Midbrain (tissue), 1 donor: Measurements from ENCODE around the gene SIDT2.
A peak's percentile ranks its signal among the peaks of the same experiment; 100 is the strongest.
"Not testable (repeated sequence)": the region's sequence is repeated elsewhere in the genome, so short reads cannot be mapped to it uniquely, and the experiment has no call there.

ENCODE experiments used
- DNase-seq: peaks from one replicate; lab custom pipeline; 2025; lab: John Stamatoyannopoulos, UW

Gene SIDT2

DNA sequence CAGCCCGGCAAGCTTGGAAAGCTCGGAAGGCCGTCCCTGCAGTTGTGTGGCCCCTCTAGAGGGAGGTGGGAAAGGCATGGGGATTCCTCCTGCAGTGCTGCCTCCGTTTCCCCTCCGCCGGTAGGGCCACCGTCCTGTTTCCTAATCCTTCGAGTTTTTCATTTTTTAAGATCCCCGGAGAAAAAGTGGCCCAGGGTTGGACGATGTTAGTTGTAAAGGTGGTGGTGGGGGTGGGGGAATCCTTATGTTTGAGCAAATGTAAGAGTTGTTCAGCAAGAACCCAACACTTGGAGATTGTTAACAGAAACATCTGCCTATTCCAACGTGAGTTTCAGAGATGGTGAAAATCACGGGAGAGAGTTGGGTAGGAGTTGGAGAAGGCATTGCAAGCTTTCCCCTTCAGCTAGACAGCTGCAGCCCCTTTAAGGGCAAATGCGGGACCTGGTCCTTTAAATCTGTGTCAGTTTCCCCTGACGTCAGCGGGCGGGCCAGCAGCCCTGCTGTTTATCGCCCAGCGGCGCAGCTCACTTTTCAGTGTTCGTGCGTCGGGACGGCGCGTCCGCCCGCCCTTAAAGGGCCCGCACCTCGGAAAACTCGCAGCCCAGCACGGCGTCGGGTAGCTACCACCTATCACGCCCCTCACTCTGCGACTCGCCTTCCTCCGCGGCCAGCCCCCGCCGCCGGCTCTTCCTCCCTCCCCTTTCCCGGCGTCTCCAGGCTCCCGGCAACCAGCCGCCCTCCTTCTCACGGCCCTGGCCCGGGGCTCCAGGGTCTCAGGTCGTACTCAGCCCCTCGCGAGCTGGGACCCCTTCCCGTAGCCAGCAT lies at the start of gene SIDT2:
Gene SIDT2, plus strand, starts transcription at position 534 of the 825 bp plus-strand sequence. CDS start 521 bp downstream, outside the sequence.
- peak; percentile 95 for DNase-seq

DNA sequence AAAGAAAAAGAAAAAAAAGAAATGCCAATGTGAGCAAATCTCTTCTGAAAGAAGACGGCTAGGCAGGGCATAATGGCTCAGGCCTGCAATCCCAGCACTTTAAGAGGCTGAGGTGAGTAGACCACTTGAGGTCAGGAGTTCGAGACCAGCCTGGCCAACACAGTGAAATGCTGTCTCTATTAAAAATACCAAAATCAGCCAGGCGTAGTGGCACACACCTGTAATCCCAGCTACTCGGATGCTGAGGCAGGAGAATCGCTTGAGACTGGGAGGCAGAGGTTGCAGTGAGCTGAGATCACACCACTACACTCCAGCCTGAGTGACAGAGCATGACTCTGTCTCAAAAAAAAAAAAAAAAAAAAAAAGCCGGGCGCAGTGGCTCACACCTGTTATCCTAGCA lies 48.1 kb upstream of the SIDT2 start:
- DNase-seq: not testable (repeated sequence)

DNA sequence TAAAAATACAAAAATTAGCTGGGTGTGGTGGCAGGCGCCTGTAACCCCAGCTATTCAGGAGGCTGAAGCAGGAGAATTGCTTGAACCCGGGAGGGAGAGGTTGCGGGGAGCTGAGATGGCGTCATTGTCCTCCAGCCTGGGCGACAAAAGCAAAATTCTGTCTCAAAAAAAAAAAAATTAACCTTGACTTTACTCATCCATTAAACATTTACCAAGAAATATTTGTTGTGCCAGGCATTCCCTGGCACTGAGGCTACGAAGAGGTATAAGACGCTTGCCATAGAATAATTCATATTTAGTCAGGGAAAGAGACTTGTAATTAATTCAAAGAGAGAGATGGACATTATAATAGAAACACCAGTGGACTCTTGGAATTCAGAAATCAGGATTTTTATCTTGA lies 47.7 kb upstream of the SIDT2 start:
- no peak for DNase-seq

DNA sequence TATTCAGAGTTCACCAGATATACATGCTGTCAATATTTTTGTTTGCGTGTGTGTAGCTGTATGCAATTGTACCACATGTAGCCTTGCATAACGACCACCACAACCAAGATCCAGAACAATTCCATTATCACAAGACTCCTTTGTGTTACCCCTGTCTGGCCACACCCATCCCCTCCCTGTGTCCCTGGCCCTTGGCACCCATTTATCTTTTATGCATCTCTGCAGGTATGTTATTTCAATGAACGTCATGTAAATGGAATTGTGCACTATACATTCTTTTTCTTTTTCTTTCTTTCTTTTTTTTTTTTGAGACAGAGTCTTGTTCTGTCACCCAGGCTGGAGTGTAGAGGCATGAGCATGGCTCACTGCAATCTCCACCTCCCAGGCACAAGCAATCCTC lies 44.1 kb upstream of the SIDT2 start:
- no peak for DNase-seq

DNA sequence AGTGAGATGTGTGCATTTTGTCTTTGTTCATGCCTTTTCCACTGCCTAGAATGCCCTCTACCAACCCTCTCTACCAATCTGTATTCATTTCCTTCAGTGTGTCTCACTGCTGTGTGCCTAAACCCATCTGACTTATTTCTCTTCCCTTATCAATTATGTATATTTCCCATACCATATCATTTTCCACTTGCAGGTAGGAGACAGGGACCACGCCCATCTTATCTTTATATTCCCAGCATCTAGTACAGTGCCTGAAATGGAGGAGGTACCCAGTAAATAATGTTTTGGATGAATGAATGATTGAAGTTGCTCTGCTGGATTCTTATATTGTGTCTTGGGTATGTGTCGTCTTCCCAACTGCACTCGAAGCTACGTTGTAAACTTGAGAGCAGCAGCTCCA lies 43.6 kb upstream of the SIDT2 start:
- not testable (repeated sequence) for DNase-seq

DNA sequence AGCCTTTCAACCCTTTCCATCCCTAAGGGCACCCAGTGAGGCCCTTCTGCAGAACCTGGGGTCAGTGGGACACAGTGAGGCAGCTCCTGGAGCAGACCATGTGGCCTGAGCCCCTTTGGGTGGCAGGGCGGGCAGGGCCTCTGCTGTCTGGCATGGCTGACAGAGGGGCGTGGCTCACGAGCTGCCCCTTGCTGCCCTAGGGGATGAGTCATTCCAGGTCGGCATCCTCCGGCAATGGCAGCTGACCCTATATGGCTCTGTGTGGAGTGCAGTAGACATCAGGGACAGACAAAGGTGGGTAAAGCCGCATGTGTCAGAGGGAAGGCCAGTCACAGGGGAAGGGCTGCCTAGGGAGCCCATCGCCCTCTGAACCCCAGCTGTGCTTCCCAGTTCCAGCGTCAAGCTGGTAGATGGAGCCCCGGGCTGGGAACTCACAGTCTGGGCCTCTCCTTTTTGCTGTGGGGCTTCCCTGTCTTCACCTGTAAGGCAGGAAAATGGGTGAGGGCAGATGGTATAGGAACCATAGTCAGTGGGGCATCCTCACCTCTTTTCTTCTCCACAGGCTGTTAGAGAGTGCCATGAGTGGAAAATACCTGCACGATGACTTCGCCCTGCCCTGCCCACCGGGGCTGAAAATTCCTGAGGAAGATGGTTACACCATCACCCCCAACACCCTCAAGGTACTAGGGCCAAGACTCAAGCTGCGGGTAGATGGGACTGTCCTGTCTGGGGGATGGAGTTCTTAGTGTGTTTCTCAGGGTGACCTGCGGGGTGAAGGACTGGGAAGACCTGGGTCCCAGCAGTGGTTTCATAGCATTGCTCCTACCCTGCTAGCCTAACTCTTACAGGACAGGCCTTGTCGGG lies 41.1 kb upstream of the SIDT2 start:
- not testable (repeated sequence) for DNase-seq

DNA sequence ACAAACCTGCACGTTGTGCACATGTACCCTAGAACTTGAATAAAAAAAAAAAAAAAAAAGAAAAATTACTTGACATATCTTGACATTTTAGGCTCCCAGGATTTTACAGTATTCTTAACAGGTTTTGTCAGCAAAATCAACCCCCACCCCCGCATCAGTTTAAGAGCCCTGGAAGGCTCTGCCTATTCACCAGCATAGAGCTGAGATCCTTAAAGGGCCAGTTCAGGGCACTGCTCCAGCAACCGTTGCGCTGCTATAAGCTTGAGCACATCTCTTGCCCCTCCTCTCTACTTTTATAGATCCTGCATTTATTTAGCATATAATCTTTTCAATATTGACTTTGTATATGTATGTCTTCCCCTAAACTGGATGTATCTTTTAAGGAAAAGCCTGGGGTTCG lies 35.2 kb upstream of the SIDT2 start:
- DNase-seq: no peak

DNA sequence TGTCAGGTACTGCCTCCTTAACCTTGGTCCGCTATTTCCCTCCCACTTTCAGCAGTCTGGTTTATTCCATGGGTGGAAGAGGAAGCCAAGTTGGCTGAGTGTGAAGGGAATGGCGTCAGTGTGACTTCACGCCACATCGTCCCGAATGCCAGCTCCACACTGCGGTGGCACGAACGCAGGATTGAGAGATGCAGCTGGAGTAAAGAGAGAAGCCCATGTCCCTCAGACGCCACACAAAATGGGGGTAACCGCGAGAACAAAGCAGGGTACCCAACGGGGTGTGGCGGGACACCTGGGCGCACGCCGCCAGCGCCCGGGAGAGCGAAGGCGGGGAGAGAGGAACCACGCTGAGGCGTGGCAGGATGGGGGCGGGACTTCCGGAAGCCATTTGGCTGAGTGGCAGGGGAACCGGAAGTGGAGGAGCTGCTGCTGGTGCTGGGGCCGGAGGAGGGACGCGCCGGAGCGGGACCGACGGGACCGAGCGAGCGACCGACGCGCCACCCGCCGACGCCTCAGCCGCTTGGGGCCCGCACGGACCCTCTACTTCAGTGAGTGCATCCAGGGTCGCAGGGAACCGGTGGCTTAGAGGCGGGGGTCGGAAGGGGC lies 34.6 kb upstream of the SIDT2 start, which contains the start of gene PAFAH1B2:
Gene PAFAH1B2, plus strand, starts transcription at position 417 of the 606 bp plus-strand sequence. CDS start 8,161 bp downstream, outside the sequence.
- DNase-seq: peak; percentile 94

DNA sequence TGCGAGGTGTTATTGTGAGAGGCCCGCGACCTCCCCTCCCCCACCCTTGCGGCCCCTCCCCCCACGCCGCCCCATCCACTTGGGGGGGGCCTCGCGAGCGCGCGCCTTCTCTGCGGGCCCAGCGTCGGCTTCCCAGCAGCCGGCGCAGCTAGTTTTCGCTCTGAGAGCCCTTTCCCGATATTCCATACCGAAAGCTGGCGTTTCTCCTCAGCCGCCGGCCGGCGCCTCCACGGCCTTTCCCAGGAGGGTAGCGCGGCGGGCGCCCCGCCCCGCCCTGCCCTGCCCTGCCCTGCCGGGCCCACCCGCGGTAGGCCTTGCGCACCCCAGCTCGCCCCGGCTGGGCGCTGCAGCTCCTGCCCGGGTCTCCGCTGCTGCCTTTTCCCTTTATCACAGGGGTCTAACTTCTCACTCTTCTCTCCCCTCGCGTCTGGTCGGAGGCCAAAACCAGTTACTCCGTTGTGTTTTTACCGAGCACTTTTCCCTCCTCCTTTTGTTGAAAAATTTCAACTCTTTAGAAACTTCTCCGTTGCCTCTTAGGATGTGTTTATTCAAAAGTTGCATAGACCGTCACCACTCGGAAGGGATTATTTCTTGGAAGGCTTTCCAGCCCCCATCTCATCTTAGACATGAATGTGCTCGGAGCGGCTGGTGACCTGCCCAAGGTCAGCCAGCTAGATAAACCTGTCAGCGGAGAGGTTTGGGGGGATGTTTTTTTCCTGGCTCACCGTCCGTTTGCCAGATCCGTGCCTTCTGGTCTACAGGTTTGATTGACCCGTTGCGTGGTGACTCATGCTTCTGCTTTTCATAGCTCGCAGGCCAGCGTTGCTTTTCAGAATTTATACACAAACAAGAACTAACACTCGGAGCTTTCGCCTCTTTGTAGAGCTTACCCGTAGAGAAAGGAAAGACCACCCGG lies 33.8 kb upstream of the SIDT2 start:
- peak; percentile 68 for DNase-seq

DNA sequence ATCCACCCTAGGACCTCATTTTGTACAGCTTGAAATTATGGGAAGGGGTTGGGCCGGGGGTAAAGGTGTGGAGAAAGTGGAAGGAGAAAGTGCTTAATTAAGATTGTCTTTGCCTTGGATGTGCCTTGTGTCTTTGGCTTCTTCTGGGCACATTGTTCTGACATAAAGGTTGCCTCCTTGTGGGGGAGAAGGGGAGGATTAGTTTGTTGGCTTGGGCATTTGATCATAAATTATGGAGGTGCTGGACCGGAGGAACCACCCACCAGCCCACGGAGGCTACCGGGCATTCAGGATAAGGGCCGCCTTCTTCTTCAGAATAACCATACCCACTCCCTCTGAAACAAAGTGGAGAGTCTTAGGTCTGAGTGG lies 33.2 kb upstream of the SIDT2 start:
- DNase-seq: no peak

DNA sequence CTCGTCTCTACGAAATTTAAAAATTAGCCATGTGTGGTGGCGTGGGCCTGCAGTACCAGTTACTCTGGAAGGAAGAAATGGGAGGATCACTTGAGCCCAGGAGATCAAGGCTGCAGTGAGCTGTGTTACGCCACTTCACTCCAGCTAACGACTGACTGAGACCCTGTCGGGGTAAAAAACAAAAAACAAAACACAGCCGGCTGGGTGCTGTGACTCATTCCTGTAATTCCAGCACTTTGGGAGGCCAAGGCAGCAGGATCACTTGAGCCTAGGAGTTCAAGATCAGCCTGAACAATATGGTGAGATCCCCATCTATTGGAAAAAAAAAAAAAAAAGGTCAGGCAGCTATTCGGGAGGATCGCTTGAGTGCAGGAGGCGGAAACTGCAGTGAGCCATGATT lies 32.0 kb upstream of the SIDT2 start:
- no peak for DNase-seq

DNA sequence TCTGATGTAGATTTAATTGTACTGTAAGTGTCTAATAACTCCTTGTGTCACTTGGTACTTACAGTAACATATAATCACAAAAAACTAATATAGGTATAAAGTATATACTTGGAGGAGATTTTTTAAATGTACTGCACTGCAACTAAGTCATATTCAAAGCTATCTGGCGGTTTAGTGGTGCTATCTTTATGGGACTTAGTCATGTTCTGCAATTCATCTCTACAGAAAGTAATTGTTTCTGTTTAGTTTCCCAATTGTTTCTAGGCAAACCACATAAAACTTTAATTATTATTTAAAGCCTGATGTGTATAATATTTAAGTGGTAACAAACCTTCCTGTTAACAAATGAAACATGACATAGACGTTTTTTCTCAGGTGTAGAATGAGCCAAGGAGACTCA lies 26.5 kb upstream of the SIDT2 start:
- DNase-seq: no peak

DNA sequence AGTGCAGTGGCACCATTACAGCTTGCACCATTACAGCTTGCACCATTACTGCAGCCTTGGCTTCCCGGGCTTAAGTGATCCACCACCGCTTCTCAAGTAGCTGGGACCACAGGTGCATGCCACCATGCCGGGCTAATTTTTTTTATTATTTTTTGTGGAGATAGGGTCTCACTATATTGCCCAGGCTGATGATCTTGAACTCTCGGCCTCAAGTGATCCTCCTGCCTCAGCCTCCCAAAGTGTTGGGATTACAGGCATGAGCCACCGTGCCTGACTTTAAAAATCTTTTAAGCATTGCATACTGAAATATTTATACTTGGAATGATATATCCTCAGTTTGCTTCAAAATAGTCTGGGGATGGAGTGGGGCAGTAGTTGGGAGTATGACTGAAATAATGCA lies 24.1 kb upstream of the SIDT2 start:
- DNase-seq: no peak

DNA sequence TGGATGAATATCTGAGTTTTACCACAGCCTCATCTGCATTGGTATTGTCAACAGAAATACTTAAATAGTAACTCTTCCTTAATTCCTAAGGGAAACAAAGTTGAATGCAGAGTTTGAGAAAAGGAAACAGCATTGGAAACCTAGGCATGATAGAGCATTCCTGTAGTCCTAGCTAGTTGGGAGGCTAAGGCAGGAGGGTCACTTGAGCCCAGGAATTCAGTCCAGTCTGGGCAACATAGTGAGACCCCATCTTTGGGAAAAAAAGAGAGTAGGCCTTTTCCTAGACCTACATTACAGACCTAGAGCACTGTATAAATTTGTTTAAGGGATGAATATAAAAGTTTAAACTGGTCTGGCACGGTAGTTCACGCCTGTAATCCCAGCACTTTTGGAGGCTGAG lies 21.0 kb upstream of the SIDT2 start:
- DNase-seq: no peak

DNA sequence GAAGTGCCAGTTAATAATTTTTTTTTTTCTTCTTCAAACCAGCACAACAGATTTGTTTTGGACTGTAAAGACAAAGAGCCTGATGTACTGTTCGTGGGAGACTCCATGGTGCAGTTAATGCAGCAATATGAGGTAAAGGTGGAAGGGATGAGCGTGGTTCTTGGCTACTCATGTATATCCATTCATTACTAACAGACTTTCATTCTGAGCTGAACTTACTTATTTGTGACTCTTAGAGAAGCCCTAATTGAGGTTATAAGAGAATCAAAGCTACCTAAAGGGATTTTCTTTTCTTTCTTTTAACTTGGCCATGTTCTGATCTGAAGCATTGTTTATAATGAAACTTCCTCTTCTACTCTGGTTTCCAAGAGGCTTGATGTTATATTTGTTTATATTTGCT lies 18.7 kb upstream of the SIDT2 start:
- DNase-seq: no peak

DNA sequence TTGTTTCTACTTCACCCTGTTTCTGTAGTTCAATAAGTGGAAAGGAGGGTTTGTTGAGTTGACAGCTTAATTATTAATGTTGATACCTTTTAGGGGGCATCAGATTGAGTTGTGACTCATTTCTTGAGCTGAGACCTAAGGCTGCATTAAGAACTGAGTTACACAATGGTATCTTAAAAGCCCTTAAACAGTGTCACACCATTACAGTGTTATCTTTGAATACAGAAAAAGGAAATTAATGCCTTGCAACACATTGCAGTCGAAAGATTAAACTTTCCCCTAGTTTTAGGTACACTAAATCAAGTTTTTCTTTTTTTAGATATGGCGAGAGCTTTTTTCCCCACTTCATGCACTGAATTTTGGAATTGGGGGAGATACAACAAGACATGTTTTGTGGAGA lies 17.7 kb upstream of the SIDT2 start:
- no peak for DNase-seq

DNA sequence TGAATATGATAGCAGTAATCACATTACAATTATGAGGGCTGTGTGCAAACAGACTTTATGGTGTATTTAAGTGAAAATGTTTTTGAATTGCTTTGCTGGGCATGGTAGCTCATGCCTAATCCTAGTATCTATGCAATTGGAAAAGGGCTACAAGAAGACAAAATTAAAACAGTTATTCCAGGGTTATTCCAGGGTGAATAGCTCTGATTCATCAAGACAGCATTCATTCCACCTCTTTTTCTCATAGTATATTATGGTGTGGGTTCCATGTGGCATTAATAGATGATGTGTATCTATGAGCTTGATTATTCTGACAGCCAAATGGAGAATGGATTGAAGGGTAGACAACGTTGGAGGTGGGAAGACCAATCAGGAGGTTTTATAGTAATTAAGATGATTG lies 12.1 kb upstream of the SIDT2 start:
- no peak for DNase-seq

DNA sequence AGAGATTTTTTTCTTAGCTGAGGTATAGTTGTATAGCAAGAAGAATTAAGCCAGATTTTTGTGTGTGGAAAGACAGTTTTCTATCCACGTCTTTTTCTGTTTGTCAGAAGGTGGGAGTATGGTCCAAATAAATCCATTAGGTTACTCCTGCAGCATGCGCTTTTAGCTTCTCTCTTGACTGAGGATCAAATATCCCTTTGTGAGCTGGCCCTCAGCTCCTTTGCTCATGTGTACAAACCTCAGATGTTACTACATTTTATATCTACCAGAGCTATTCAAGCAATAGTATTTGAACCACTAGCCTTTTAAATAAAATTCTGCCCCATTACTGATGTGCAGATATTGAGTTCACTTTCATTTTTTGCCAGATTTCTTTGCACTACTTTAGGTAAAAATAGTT lies 8.8 kb upstream of the SIDT2 start:
- no peak for DNase-seq

DNA sequence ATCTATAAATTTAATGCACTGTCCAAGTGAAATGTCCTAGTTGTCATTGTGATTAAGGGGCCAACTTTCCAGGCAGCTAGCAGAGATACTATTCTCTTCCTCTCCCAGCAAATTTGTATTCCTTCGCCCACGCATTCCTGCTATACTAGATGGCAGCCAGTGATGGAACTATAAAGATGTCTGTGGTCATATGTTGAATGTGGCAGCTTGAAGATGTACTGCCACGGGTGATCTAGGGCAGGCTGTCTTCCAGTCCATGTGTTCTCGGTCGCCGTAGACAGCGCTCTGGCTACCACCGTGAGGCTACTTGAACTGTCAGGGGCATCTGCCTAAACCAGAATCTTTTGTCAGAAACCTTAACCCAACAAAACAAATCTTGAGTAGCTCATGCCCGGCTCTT lies 8.3 kb upstream of the SIDT2 start:
- DNase-seq: no peak

DNA sequence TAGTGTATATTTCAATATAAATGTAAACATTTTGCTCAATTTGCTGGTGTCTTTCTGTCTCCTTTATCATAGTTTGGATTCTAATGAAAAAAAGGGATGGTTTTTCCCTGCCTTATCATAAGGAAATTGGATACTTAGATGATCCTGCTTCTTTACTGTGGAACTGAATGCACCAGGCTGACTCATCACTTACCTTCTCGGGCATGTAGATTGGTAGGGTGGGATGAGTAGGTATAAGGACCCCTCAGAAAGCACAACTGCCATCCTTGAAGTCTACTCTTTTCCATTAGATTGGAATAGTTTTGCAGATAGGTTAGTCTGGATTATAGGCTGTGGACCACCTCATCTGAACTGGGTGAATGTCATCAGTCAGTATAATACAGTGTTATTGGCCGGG lies 7.5 kb upstream of the SIDT2 start:
- DNase-seq: no peak

DNA sequence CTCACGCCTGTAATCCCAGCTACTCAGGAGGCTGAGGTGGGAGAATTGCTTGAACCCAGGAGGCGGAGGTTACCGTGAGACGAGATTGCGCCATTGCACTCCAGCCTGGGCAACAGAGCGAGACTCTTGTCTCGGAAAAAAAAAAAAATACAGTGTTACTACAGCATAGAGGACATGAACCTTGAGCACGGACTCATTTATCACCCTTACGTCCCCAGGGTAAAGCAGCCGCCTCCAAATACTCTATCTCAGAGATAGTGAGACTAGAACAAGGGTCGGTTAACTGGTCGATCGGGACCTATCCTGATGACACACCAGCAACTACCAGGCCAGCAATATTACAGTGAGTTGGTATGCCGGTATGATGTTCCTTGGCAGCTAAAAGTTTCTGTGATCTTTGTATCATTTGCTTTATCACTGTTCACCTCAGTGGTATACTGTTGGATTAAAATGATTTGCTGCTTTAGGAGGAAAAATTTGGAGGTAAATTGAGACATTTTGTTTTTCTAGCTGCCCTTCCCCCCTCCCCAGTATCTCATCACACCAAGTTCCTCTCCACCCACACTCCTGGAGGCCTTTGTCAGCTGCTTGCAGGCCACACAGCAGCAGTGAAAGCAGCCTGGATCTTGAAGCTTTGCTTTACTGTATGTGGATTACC lies 7.0 kb upstream of the SIDT2 start:
- no peak for DNase-seq
